Osteoblast (primary cell): ENCODE data around the gene FBXO15. TPM values are rescaled to one million over a fixed set of nuclear protein-coding genes. Genes with fewer than 3 reads are reported as not detected.

Experiments used
- DNase-seq: peaks from one replicate; pipeline ENCODE4 v3.0.0; 2011; ENCODE audit warnings: low spot score, mixed read lengths; ENCODE audit not compliant: insufficient read length; ENCODE audit errors: missing footprints
- H2AFZ ChIP-seq: 2 replicates; pipeline ENCODE4 v1.6.0; 2011; ENCODE audit warnings: mild to moderate bottlenecking, low read length
- H3K27ac ChIP-seq: 2 replicates; pipeline ENCODE4 v1.5.1; 2011; ENCODE audit warnings: mild to moderate bottlenecking, low read depth, low read length, moderate library complexity
- H3K27me3 ChIP-seq: 2 replicates; pipeline ENCODE4 v1.6.0; 2012; ENCODE audit warnings: mild to moderate bottlenecking, control low read depth, inconsistent platforms, low read length, moderate library complexity; ENCODE audit not compliant: insufficient read depth
- H3K36me3 ChIP-seq: 2 replicates; pipeline ENCODE4 v1.5.1; 2011; ENCODE audit warnings: mild to moderate bottlenecking, low read length, control low read depth, moderate library complexity; ENCODE audit not compliant: insufficient read depth
- H3K4me1 ChIP-seq: 2 replicates; pipeline ENCODE4 v1.5.1; 2011; ENCODE audit warnings: mild to moderate bottlenecking, low read length, control low read depth, moderate library complexity; ENCODE audit not compliant: insufficient read depth
- H3K4me2 ChIP-seq: 2 replicates; pipeline ENCODE4 v1.6.0; 2011; ENCODE audit warnings: mild to moderate bottlenecking, low read length; ENCODE audit not compliant: insufficient read depth
- H3K4me3 ChIP-seq: fragments of 200-600 bp; sonication (generic); 3 replicates; pipeline ENCODE4 v1.5.1; 2012; ENCODE audit warnings: mild to moderate bottlenecking, low read length, inconsistent platforms; ENCODE audit not compliant: insufficient read depth
- H3K79me2 ChIP-seq: 2 replicates; pipeline ENCODE4 v1.6.0; 2012; ENCODE audit warnings: mild to moderate bottlenecking, low read length, control low read depth, inconsistent platforms; ENCODE audit not compliant: insufficient read depth
- H3K9me3 ChIP-seq: 2 replicates; pipeline ENCODE4 v1.5.1; 2011; ENCODE audit warnings: low read depth, low read length, control low read depth
- H4K20me1 ChIP-seq: 2 replicates; pipeline ENCODE4 v1.6.0; 2012; ENCODE audit warnings: mild to moderate bottlenecking, low read length, control low read depth; ENCODE audit not compliant: insufficient read depth
- total RNA-seq: library from RNA; depleted of rRNA; stranded (reverse); fragments of >200 nt; gene quantifications from 2 replicates; pipeline ENCODE4 v1.2.3, GENCODE V29; 2012
- TF ChIP-seq, protein P1 (sequence below): IDR thresholded peaks from 2 replicates; pipeline ENCODE4 v1.5.1; 2011; ENCODE audit warnings: mild to moderate bottlenecking, low read depth, low read length, moderate library complexity; ENCODE audit errors: extremely low read depth

FBXO15 gene
- total RNA-seq, 1 donor, result 0.36 TPM

DNA sequence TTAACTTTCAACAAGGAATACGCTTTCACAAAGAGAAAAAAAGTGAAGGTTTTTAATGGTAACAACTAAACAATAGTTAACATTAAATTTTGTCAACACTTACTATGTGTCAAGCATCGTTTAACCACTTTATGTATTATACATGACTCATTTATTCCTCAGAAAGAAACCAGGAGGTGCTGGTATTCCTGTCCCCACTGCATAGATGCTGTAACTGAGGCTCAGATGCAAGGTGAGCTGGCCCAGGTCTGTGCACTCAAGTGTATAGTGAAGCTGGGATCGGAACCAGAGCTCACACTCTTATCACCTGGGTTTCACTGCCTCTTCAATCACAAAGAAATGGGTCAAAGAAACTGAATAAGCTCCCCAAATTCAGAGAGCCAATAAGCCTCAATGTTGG is 16.5 kb downstream of the FBXO15 start:
- TF ChIP-seq, protein P1, sequence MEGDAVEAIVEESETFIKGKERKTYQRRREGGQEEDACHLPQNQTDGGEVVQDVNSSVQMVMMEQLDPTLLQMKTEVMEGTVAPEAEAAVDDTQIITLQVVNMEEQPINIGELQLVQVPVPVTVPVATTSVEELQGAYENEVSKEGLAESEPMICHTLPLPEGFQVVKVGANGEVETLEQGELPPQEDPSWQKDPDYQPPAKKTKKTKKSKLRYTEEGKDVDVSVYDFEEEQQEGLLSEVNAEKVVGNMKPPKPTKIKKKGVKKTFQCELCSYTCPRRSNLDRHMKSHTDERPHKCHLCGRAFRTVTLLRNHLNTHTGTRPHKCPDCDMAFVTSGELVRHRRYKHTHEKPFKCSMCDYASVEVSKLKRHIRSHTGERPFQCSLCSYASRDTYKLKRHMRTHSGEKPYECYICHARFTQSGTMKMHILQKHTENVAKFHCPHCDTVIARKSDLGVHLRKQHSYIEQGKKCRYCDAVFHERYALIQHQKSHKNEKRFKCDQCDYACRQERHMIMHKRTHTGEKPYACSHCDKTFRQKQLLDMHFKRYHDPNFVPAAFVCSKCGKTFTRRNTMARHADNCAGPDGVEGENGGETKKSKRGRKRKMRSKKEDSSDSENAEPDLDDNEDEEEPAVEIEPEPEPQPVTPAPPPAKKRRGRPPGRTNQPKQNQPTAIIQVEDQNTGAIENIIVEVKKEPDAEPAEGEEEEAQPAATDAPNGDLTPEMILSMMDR, result no peak
- no peak overlapping the region for H3K4me3 ChIP-seq
- no peak for DNase-seq
- no peaks in the 10 kb centered on the region for H3K9me3 ChIP-seq
- H2AFZ ChIP-seq, result no peak overlapping the region
- no peaks in the 10 kb centered on the region for H3K4me1 ChIP-seq
- no peak overlapping the region for H3K27ac ChIP-seq
- H3K27me3 ChIP-seq, result peaks cover 10% of the 10 kb centered on the region
- no peaks in the 10 kb centered on the region for H3K79me2 ChIP-seq
- H3K36me3 ChIP-seq, result no peaks in the 10 kb centered on the region
- no peak overlapping the region for H3K4me2 ChIP-seq
- H4K20me1 ChIP-seq, result no peaks in the 10 kb centered on the region

DNA sequence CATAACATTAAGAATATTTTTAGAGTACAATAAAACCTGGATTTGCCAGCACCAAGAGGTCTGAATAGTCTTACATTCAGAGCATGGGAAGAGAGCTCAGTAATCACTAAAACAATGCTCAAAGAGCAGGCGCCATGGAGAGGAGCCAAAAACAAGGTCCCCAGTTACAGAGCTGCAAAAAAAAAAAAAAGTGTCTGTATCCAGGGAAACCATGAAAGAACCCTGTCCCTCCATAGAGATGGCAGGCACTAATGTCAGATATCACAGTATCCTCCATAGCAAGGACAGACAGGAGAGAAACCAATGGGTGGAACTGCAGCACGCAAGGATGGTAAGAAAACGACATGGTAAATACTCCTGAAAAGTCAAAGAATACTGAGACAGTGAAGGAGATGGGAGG is 19.5 kb downstream of the FBXO15 start:
- DNase-seq, result no peak
- peaks cover 15% of the 10 kb centered on the region for H3K27me3 ChIP-seq
- no peak overlapping the region for H3K4me3 ChIP-seq
- no peaks in the 10 kb centered on the region for H3K4me1 ChIP-seq
- no peaks in the 10 kb centered on the region for H3K36me3 ChIP-seq
- no peak overlapping the region for H3K27ac ChIP-seq
- no peaks in the 10 kb centered on the region for H3K9me3 ChIP-seq
- TF ChIP-seq, protein P1, result no peak
- no peaks in the 10 kb centered on the region for H4K20me1 ChIP-seq
- no peak overlapping the region for H3K4me2 ChIP-seq
- no peaks in the 10 kb centered on the region for H3K79me2 ChIP-seq
- no peak overlapping the region for H2AFZ ChIP-seq

DNA sequence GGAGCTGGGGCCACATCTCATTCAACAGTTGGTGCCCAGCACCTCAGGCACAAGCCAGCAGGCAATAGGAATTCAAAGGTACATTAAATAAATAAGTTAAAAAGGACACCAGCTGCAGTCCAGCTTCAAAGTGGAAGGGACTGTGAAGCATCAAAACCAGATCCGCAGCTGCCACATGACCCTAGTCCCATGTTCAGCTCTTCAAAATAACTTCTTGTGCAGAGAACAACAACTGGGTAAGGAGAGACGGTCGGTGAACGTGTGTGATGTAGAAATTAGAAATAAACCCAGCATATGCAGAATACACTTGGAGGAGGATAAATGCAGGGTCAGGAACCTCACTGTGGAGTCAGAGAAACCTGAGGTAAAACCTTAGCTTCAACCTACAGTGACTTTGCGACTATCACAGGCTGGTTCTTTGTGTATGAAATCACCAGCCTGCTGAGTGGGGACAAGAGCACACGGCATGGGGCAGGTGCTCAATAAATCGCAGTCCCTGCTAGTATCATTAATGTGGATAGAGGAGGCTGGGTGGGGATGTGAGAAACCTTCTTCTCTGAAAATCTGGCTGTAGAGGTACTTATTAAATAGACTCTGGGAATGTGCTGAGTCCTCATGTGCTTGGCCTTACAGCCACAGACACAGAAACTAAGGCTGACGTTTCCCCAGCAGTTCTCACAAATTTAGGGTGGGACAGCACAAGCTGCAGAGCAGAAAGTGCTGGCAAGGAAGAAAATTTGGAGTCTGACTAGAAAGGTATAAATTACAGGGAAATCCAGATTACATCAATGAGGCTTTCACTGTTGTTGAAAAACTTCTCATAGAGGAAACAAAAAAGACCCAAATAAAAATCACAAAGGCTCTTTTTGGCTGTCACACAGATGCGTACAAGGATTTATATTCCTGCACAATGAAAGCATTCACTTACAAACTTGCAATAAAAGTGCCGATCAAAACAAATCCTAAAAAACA is 20.7 kb downstream of the FBXO15 start:
- H4K20me1 ChIP-seq, result no peaks in the 10 kb centered on the region
- no peak for DNase-seq
- H3K79me2 ChIP-seq, result no peaks in the 10 kb centered on the region
- TF ChIP-seq, protein P1, result no peak
- no peak overlapping the region for H3K4me2 ChIP-seq
- H3K27me3 ChIP-seq, result peaks cover 15% of the 10 kb centered on the region
- H3K4me3 ChIP-seq, result no peak overlapping the region
- no peaks in the 10 kb centered on the region for H3K9me3 ChIP-seq
- H3K4me1 ChIP-seq, result no peaks in the 10 kb centered on the region
- no peak overlapping the region for H2AFZ ChIP-seq
- no peaks in the 10 kb centered on the region for H3K36me3 ChIP-seq
- no peak overlapping the region for H3K27ac ChIP-seq

DNA sequence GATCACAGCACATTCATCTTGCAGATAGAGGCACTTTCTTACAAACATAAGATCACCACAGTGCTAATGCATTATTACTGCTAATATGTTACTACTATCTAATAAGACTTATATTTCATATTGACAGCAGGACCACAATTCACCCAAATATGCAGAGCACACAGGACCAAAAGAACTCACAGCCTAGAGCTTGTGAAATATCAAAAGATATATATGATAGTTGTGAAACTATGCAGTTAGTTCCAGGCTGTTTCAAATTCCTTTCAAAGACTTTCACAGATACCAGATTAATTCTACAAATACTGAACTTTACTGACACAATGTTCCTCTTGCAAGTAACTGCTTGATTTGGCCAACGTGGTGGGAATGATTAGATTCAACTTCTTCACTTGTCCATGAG is 23.0 kb downstream of the FBXO15 start:
- Histone ChIP-seq H2AFZ (no peak overlapping the region), H3K27me3 (peaks cover 15% of the 10 kb centered on the region), H3K4me3 (no peak overlapping the region), H3K4me1 (no peaks in the 10 kb centered on the region), H3K9me3 (no peaks in the 10 kb centered on the region), H3K27ac (no peak overlapping the region), H4K20me1 (no peaks in the 10 kb centered on the region), H3K79me2 (no peaks in the 10 kb centered on the region), H3K4me2 (no peak overlapping the region), H3K36me3 (no peaks in the 10 kb centered on the region)
- no peak for DNase-seq
- TF ChIP-seq, protein P1, result no peak
